Caco-2 (cell line): ENCODE results near the gene GLDC. TPM values are rescaled to one million over a fixed set of nuclear protein-coding genes. Genes with fewer than 3 reads are reported as not detected.
"Not testable (repeated sequence)": the region's sequence is repeated elsewhere in the genome, so short reads cannot be mapped to it uniquely, and the experiment has no call there.

Source experiments
- BruUV-seq: library from RNA; stranded (reverse); fragments of 400-500 nt; replicated peaks from 2 replicates; lab custom pipeline; 2021; lab: Mats Ljungman, UMichigan
- CTCF ChIA-PET: fragments of 300-600 bp; sonication (Branson Sonifier 250); formaldehyde crosslinking; loops from one replicate; lab custom pipeline; 2022; ENCODE audit warnings: antibody characterized with exemption; lab: Charles Lee
- POLR2A ChIA-PET: fragments of 300-600 bp; sonication (Branson Sonifier 250); formaldehyde crosslinking; loops from one replicate; lab custom pipeline; 2022; ENCODE audit warnings: antibody characterized with exemption; lab: Charles Lee
- DNase-seq, 2 experiments: peaks; one replicate each; pipeline versions ENCODE4 v3.0.0 to v3.0.0-alpha.2; 2020 to 2022
- H3K27me3 ChIP-seq: replicated peaks from 2 replicates; pipeline ENCODE4 v1.6.0; 2011; ENCODE audit warnings: low read length; ENCODE audit not compliant: control insufficient read depth, insufficient read depth
- H3K36me3 ChIP-seq: 2 replicates; pipeline ENCODE4 v1.5.1; 2011; ENCODE audit warnings: low read length; ENCODE audit not compliant: control insufficient read depth, insufficient read depth
- H3K4me1 ChIP-seq: fragments of 250-450 bp; sonication (Bioruptor Pico); 2 replicates; pipeline ENCODE4 v1.5.1; 2020; ENCODE audit warnings: mild to moderate bottlenecking
- H3K4me3 ChIP-seq: 2 replicates; pipeline ENCODE4 v1.5.1; 2011; ENCODE audit warnings: low read depth, mild to moderate bottlenecking, control low read depth, low read length
- H3K9me3 ChIP-seq: fragments of 250-450 bp; sonication (Bioruptor Pico); 2 replicates; pipeline ENCODE4 v1.5.1; 2020; ENCODE audit warnings: mild to moderate bottlenecking, moderate library complexity
- H3K27ac Mint-ChIP-seq: one replicate; pipeline ENCODE4 v1.8.0; 2022; ENCODE audit warnings: mixed read lengths; ENCODE audit not compliant: unreplicated experiment
- H3K27me3 Mint-ChIP-seq: one replicate; pipeline ENCODE4 v1.8.0; 2022; ENCODE audit warnings: mixed read lengths; ENCODE audit not compliant: insufficient read depth, unreplicated experiment
- H3K36me3 Mint-ChIP-seq: one replicate; pipeline ENCODE4 v1.8.0; 2022; ENCODE audit warnings: mild to moderate bottlenecking, mixed read lengths; ENCODE audit not compliant: insufficient read depth, unreplicated experiment
- H3K4me1 Mint-ChIP-seq: one replicate; pipeline ENCODE4 v1.8.0; 2022; ENCODE audit warnings: low read depth, mixed read lengths; ENCODE audit not compliant: unreplicated experiment
- H3K4me3 Mint-ChIP-seq: one replicate; pipeline ENCODE4 v1.8.0; 2022; ENCODE audit warnings: mild to moderate bottlenecking, moderate library complexity, mixed read lengths; ENCODE audit not compliant: unreplicated experiment
- H3K9me3 Mint-ChIP-seq: one replicate; pipeline ENCODE4 v1.8.0; 2022; ENCODE audit warnings: mixed read lengths; ENCODE audit not compliant: unreplicated experiment
- intact Hi-C: fragments of 100-400 bp; cut with micrococcal nuclease; formaldehyde crosslinking; loops from one replicate; pipeline ENCODE4 v1.10.0; 2022; ENCODE audit not compliant: unreplicated experiment
- total RNA-seq: library from RNA; stranded (reverse); gene quantifications from 2 replicates; pipeline ENCODE4 v1.2.3, GENCODE V29; 2022
- TF ChIP-seq, protein P1 (sequence below), 2 experiments: fragments of 200-600 bp in 1 of 2; IDR thresholded peaks; 1 replicate in 1 of 2; 2 replicates in 1 of 2; pipeline versions ENCODE4 v1.5.1 to v1.8.0; 2011 to 2022; ENCODE audit warnings: antibody characterized with exemption in 1 of 2, control low read depth in 1 of 2, inconsistent platforms in 1 of 2, low read depth in 1 of 2, low read length in 1 of 2, mild to moderate bottlenecking in 1 of 2, moderate library complexity in 1 of 2; ENCODE audit not compliant: insufficient read depth in 1 of 2, severe bottlenecking in 1 of 2, unreplicated experiment in 1 of 2

Gene GLDC
- total RNA-seq, 1 experiment from 2014 or later: 320 TPM

GRCh38 chr9:6549106-6549800 lies 96.3 kb downstream of the GLDC start:
- peaks cover 3% of the 10 kb centered on the region; the same call in 1 of the 2 replicates for H3K36me3 ChIP-seq
- H3K27me3 ChIP-seq: no peaks in the 10 kb centered on the region
- Mint-ChIP-seq H3K9me3 (no peaks in the 10 kb centered on the region), H3K27ac (peak overlapping the region; percentile 53), H3K4me1 (peaks cover 7% of the 10 kb centered on the region), H3K36me3 (peaks cover 92% of the 10 kb centered on the region), H3K4me3 (no peak overlapping the region), H3K27me3 (no peaks in the 10 kb centered on the region)
- intact Hi-C loops: no loop called here
- TF ChIP-seq, protein P1, sequence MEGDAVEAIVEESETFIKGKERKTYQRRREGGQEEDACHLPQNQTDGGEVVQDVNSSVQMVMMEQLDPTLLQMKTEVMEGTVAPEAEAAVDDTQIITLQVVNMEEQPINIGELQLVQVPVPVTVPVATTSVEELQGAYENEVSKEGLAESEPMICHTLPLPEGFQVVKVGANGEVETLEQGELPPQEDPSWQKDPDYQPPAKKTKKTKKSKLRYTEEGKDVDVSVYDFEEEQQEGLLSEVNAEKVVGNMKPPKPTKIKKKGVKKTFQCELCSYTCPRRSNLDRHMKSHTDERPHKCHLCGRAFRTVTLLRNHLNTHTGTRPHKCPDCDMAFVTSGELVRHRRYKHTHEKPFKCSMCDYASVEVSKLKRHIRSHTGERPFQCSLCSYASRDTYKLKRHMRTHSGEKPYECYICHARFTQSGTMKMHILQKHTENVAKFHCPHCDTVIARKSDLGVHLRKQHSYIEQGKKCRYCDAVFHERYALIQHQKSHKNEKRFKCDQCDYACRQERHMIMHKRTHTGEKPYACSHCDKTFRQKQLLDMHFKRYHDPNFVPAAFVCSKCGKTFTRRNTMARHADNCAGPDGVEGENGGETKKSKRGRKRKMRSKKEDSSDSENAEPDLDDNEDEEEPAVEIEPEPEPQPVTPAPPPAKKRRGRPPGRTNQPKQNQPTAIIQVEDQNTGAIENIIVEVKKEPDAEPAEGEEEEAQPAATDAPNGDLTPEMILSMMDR (IDR thresholded peaks at IDR 0.05; ENCODE audit: insufficient read depth in 1 of 2, low read depth in 1 of 2, low read length in 1 of 2, severe bottlenecking in 1 of 2, unreplicated experiment in 1 of 2): no peak
- H3K4me3 ChIP-seq: no peak overlapping the region
- CTCF ChIA-PET: no interaction called here
- no peaks in the 10 kb centered on the region for H3K4me1 ChIP-seq
- no peak for DNase-seq
- no TSS peak for BruUV-seq
- POLR2A ChIA-PET: no interaction called here
- no peaks in the 10 kb centered on the region for H3K9me3 ChIP-seq

- ChIA-PET CTCF (no interaction called here), POLR2A (no interaction called here)
- DNase-seq: no peak
These were observed 100.4 kb downstream of the GLDC start for GRCh38 chr9:6545017-6545691.

DNA sequence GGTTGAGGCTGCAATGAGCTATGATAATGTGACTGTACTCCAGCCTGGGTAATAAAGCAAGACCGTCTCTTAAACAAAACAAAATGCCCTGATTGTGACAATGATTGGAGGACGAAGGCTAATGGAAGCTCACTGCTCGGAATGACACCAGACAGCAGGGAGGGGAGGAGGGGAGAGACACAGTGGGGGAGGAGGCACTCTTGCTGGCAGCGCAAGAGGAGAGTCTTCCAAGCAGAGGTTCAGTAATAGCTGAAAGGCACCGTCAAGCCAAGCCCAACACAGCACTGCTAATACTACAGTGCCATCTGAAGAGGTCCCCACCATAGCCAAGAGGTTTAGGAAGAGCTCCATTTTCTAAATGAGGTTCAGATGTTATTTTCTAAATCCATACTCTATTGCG lies 102.3 kb downstream of the GLDC start:
- Histone ChIP-seq H3K27me3 (no peaks in the 10 kb centered on the region), H3K9me3 (no peaks in the 10 kb centered on the region), H3K4me3 (no peak overlapping the region), H3K36me3 (peaks cover 1% of the 10 kb centered on the region), H3K4me1 (no peaks in the 10 kb centered on the region)
- ChIA-PET POLR2A (interaction anchor here (0.6 kb wide), 1 partner anchor 215 kb away, joined by 5 read pairs; the partner anchor contains the start of gene KDM4C), CTCF (no interaction called here)
- TF ChIP-seq, protein P1 (IDR thresholded peaks at IDR 0.05; ENCODE audit: insufficient read depth in 1 of 2, low read depth in 1 of 2, low read length in 1 of 2, severe bottlenecking in 1 of 2, unreplicated experiment in 1 of 2): no peak
- no peak overlapping the region for H3K4me3 Mint-ChIP-seq
- no peaks in the 10 kb centered on the region for H3K4me1 Mint-ChIP-seq
- BruUV-seq: no TSS peak
- intact Hi-C loops: no loop called here
- H3K27me3 Mint-ChIP-seq: no peaks in the 10 kb centered on the region
- peaks cover 88% of the 10 kb centered on the region for H3K36me3 Mint-ChIP-seq
- H3K9me3 Mint-ChIP-seq: no peaks in the 10 kb centered on the region
- DNase-seq: no peak
- H3K27ac Mint-ChIP-seq: no peak overlapping the region

More at GRCh38 chr9:6545017-6545691, 100.4 kb downstream of the GLDC start:
- Histone ChIP-seq H3K27me3 (no peaks in the 10 kb centered on the region), H3K4me1 (no peaks in the 10 kb centered on the region), H3K4me3 (no peak overlapping the region), H3K36me3 (peaks cover 3% of the 10 kb centered on the region), H3K9me3 (no peaks in the 10 kb centered on the region)
- Mint-ChIP-seq H3K27ac (no peak overlapping the region), H3K9me3 (no peaks in the 10 kb centered on the region), H3K4me3 (no peak overlapping the region), H3K4me1 (no peaks in the 10 kb centered on the region), H3K36me3 (peaks cover 92% of the 10 kb centered on the region), H3K27me3 (no peaks in the 10 kb centered on the region)
- intact Hi-C loops: no loop called here
- no TSS peak for BruUV-seq
- TF ChIP-seq, protein P1 (IDR thresholded peaks at IDR 0.05; ENCODE audit: insufficient read depth in 1 of 2, low read depth in 1 of 2, low read length in 1 of 2, severe bottlenecking in 1 of 2, unreplicated experiment in 1 of 2): no peak

GRCh38 chr9:6542617-6543016 lies 102.9 kb downstream of the GLDC start:
- H3K4me1 ChIP-seq, H3K4me3 ChIP-seq, H3K27ac Mint-ChIP-seq, H3K9me3 ChIP-seq, CTCF ChIA-PET, H3K36me3 ChIP-seq, H3K9me3 Mint-ChIP-seq, BruUV-seq, intact Hi-C loops, H3K27me3 Mint-ChIP-seq, H3K4me1 Mint-ChIP-seq, H3K4me3 Mint-ChIP-seq, DNase-seq, H3K27me3 ChIP-seq: not testable (repeated sequence)
- POLR2A ChIA-PET: interaction anchor here (0.6 kb wide), 1 partner anchor 215 kb away, joined by 5 read pairs; the partner anchor contains the start of gene KDM4C
- H3K36me3 Mint-ChIP-seq: peaks cover 91% of the 10 kb centered on the region
